ENCODE results near the gene MYO1B.

Gene MYO1B

DNA sequence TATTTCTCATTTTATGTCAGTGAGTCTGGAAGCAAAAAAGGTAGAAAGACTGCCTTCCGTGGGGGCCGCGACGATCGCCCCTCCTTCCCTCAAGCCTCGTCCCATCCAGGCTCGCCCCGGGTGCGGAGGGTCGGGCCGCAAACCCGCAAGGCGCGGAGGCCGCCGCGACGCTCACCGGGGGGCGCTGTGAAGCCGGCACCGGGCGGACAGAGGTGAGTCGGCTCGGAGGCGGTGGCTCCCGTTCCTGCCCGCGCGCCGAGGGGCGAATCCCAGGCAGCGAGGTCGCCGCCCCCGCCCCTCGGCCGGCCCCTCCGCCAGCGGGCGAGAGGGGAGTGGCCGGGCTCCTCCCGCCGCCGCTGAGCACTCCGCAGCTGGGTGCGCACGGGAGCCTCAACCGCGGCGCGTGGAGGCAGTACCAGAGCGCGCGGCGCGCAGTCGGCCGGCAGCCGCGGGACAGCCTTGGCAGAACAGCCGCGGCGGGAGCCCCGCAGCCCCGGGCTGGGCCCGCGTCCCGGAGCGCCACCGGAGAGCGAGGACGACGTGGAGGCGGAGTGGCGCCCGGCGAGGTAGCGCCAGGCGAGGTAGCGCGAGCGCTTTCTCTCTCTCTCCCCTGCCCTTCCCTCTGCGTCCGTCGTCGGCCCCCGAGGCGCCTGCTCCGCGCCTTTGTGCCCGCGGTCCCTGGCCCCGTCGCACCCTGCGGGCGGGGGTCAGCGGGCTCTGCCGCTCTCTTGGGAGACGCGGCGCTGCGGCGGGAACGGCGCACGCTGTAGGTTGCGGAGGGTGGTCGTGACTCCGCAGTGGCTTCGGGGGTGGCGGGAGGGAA is at the start of gene MYO1B:
MYO1B (plus strand) TSS at position 359 of the 823 bp plus-strand sequence. CDS start 31,492 bp downstream, outside the sequence.
- in situ Hi-C loops (cut with MboI; ENCODE audit: low sequenced_read_pairs) = no loop called here

DNA sequence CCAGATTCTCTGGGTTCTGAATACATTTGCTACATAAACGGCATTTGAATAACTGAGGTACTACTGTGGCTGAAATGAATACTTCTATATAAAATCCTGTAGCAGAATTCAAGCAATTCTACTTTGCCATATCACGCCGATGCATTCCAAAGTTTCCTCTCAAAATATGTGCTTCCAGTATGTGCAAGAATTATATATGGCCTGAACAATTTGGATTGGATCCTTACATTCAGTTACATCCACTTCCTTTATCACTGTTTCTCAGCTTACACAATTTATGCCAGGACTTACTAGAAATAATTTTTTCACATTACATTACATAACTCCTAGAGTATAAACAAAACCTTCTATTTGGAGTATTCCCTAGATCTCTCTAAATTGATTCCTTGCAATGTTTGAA is 48.1 kb upstream of the MYO1B start:
- in situ Hi-C loops (cut with MboI; ENCODE audit: low sequenced_read_pairs) = no loop called here

DNA sequence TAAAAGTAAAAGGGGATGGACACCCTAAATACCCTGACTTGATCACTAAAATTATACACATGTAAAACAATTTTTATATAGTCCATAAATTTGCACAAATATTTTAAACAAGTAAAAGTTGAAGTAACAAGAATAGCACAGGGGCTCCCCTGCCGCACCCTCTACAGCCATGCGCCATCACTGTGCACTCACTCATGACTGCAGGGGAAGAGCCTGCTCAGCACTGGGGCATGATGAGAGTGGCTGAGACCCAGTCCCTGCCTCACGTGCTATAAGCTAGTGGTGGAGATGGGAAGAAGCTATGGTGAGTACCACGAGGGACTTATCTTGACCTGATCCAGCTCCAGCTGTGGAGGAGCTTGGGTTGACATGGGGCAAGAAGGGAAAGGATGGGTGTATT is 46.9 kb upstream of the MYO1B start:
- in situ Hi-C loops (cut with MboI; ENCODE audit: low sequenced_read_pairs) = no loop called here

DNA sequence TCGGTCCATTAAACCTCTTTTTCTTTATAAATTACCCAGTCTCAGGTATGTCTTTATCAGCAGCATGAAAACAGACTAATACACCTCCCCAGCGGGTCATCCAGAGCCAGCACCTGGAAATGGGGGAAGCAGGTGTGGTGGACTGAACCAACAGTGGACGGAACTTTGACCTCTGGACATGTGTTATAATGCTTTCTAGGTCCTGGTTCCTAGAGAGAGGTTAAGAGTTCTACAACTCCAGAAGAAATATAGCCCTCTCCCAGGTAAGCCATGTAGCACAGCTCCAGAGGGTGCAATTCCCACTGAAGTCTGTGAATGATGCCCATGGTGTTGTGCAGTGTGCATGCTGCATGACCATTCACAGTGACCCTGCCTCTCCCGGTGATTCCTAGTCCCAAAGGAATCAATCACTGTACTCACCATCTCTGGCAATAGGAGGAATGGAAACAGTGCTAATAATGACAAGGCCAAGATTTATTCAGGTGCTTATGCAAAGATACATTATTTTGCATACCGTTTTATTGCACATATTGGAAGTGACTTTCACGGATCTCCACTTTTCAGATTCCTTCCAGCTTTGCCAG is 45.2 kb upstream of the MYO1B start:
- in situ Hi-C loops (cut with MboI; ENCODE audit: low sequenced_read_pairs) = no loop called here

DNA sequence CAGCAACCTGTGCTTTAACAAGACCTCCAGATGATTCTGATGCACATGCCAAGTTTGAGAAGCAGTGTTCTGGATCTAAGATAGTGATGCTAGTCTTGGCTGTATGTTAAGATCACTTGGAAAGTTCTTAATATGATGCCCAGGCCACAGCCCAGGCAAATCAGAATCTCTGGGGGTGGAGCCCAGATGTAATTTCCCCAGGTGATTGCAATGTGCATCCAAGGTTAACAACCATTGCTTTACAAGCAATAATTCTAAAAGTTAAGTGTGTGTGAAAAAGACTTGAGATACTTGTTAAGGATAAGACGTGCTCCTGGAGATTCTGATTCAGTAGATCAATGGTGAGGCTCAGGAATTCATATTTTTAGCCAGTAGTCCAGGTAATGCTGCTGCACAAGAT is 44.3 kb upstream of the MYO1B start:
- in situ Hi-C loops (cut with MboI; ENCODE audit: low sequenced_read_pairs) = no loop called here

DNA sequence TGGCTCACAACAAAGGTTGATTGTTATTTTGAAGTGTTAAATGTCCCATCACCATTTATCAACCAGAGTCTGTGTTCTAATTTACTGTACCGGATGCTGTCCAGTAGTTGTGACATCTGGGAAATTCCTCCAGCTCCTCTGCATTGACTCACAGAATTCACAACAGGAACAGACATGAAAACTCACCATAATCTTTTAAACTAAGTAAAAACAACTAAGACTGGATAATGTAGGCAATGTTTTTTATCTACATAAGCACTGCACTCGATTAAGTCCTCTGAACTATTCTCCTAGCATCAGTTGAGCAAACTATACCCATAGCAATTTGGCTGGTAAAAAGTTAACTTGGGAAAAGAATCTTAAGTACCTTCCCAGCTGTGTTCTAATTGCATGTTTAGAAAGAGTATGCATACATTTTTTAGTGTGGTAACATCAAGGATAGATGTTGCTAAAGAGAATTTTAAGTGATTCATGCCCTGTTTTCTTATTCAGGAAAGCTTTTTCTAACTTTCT is 42.9 kb upstream of the MYO1B start:
- in situ Hi-C loops (cut with MboI; ENCODE audit: low sequenced_read_pairs) = no loop called here

DNA sequence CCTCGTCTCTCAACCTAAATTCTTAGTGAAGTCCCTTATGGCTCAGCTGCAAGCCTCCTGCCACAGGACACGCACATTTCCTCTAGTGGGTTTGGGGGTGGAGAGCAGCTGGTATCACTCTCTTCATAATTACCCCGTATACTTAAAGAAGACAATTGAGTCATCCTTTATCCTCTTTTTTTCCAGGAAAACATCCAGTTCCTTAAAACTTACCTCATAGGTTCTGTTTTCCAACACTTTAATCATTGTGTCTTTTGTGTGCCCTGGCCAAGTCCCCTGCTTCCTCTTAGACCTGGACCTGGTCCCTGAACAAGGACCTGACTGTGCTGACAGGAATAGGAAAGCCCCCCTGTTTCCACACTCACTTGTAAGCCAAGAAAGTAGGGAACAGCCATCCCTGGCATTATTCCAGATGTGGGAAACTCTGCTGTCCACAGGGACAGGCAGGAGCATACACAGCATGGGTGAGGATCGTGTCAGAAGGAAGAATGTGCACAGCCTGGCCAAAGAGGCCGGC is 42.3 kb upstream of the MYO1B start:
- in situ Hi-C loops (cut with MboI; ENCODE audit: low sequenced_read_pairs) = no loop called here

DNA sequence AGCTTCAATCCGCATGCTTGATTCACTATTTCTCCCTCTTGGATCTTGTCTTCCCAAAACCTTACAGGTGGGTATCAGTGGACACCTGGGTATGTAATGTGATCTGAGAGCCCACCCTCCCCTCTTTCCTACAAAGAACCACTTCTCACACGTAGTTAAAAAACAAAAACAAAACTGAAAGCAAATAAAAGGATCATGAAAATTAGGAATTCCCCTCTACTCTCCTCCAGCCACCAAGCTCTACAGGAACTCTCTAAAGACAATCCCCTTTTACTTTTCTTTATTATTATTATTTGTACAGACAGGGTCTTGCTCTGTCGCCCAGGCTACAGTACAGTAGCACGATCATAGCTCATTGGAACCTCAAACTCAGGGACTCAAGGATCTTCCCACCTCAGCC is 40.8 kb upstream of the MYO1B start:
- in situ Hi-C loops (cut with MboI; ENCODE audit: low sequenced_read_pairs) = no loop called here

DNA sequence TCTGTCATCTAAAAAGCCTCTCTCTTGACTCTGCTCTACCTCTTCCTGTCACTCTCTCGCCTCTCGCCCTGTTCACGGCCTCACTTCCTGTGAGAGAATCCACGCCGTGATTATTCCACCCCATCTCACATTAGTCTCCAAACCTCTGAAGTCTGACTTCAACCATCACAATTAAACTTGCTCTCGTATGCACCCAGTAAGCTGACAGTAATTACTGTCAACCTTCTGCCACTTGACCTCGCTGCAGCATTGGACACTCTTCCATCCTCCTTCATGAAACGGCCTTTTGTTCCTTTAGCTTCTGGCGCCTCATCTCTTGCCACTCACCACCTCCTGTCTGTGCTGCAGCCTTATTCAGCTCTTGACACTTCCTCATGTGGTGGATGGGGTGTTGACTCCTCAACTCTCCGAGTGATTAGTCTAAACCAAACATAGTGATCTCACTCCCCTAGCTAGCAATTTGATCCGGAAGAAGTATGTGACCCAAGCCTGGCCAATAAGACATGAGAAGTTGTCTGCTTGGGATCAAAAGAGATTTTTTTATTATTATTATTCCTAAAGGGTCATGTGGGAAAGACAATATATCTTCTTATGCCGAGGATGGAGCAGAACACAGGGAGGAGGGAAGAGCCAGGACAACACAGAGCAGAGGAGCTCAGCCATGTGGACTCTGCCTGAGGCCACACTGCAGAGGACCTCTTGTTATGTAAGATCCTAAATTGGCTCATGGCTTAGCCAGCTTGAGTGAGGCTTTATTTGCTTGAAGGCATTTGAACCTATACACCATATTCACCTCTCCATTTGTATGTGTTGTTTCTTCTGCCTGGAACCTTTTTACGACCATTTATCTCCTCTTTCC is 38.4 kb upstream of the MYO1B start:
- in situ Hi-C loops (cut with MboI; ENCODE audit: low sequenced_read_pairs) = no loop called here

DNA sequence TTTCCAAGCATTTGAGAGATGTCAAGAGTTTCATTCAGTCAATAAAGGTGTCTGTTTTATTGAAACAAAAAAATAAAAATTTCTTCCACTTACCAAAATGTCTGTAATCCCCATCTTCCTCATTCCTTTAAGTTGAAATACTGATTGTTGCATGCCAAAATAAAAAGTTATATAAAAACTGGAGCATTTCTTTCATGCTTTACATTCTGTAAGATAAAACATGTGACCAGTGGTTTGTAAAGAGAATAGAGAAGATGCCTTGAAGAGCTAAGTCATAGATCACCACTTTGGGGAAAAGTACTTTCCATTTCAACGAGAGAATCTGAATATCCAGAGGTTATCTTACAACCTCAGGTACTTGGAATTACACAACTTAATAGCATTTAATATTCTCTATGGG is 35.9 kb upstream of the MYO1B start:
- in situ Hi-C loops (cut with MboI; ENCODE audit: low sequenced_read_pairs) = no loop called here

DNA sequence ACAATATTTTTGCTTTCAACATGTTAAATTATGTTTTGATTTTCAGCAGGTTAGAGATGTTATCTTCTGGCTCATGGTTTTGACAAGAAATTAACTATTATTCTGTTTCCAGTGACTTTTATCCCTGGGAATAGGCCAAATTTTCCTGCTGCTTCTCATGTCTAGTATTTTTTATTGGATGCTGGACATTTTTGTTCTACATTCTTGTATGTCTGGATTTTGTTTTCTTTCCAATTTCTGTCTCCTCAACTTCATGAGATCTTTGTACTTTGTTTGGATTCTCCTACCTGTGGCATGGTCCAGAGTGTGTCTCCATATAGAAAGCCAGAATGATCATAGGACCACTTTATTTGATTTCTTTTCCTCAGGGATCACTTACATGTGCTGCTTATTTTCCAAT is 33.1 kb upstream of the MYO1B start:
- in situ Hi-C loops (cut with MboI; ENCODE audit: low sequenced_read_pairs) = no loop called here

DNA sequence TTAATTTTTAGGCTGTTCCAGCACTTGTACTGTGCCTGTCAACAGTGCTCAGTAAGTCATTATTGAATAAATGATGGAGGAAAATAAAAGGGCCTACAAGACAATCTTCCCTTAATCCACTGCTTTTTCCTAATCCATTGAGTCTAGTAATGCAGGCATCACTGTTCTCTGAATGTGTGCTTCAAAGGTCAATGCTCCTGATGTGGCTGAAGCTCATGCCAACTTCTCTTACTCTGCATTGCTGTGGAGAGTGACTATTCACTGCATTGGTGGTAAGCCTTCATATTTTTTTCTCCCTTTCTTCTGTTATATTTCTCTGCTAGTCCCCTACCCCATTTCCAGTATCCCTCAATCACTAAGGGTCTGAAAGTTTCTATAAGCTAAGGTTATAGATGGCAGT is 31.9 kb upstream of the MYO1B start:
- in situ Hi-C loops (cut with MboI; ENCODE audit: low sequenced_read_pairs) = no loop called here

DNA sequence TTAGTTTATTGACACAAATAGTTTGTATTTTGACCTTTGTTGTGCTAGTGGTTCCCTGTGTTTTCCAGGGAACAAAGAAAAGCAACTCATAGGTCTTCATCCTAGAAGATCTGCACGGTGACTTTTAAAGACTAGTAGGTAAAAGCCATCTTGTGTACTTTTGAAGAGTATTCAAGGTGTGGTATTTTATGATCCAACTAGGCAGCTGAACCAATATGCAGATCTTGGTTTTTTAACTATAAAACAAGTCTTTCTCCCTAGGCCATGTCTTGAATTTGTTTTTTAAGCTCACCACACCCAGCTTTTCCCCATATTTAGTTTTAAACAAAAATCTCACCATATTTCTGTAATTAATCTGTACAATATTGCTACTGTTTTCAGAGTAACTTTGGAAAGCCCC is 30.0 kb upstream of the MYO1B start:
- in situ Hi-C loops (cut with MboI; ENCODE audit: low sequenced_read_pairs) = no loop called here

DNA sequence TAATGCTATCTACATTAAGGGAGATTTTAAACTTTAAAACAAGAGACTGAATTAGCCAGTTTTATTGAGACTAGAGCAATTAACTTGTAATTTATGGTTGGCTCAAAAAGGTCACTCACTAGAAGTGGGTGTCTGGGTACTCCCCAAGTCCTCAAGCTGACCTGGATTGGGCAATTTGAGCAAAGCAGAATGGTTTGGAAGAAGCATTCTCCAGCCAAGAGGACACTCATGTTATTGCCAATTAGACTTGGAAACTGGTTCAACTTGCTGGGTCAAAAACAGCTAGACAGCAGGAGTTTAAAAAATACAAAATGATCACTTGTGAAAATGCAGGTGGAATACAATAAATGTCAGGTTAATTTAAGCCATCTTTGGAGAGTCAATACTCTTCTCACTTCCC is 29.5 kb upstream of the MYO1B start:
- in situ Hi-C loops (cut with MboI; ENCODE audit: low sequenced_read_pairs) = no loop called here

DNA sequence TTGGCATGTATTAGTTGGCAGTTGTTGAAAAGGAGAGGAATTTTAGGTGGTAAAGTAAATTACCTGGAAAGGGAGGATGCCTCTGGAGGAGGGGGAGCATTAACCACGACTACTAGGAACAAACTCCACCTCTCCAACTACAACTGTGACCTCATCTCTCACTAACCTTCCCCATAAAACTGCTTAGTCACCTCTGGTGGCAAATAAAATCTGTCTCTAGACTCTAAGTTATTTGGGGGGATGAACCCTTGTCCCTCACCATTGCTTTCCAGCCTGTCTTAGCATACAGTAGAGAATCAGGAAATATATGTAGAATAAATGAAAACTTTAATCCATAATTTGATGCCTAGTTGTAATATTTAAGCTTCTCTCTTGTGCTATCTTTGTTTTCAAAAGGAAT is 27.6 kb upstream of the MYO1B start:
- in situ Hi-C loops (cut with MboI; ENCODE audit: low sequenced_read_pairs) = no loop called here

DNA sequence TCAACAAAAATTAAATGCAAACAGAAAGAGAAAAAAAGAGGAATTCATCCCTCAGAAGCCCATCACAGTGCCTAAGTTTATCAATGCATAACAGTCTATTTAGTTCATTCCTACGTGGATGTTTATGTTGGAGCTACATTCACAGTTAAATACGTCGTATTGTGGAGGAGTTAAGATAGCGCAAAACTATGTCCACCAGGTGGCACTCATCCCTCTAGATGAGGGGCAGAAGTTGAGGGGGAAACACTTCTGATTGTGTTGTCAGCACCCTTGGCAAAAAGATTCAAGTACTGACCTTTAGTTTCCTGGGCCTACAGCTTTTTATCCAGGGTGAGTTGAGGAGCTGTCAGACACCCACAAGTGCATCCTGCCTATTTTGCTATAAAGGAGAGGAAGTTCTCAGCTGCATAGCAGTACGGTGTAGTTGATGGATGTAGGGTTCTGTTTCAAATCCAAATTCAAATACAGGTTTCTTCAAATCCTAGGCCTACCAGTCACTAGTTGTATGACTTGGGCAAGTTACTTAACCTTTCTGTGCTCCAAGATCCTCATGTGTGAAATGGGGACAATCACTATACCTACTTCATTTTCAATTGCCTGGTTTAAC is 26.8 kb upstream of the MYO1B start:
- in situ Hi-C loops (cut with MboI; ENCODE audit: low sequenced_read_pairs) = no loop called here

DNA sequence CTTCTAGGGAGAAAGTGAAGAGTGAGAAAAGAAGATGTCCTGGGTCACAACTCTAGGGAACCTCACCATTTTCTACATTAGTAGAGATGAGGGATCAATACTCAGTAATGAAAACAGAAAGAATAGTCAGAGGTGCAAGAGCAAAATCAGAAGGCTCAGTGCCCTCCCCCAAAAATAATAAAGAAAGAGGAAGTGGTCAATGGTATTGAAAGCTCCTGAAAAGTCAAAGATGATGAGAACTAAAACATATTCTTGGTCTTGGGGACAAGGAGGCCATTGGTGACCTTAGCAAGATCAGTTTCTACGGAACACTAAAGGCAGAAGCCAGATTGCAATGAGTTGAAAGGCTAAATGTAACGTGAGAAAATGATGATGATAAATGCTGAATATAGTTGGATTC is 24.5 kb upstream of the MYO1B start:
- in situ Hi-C loops (cut with MboI; ENCODE audit: low sequenced_read_pairs) = no loop called here

DNA sequence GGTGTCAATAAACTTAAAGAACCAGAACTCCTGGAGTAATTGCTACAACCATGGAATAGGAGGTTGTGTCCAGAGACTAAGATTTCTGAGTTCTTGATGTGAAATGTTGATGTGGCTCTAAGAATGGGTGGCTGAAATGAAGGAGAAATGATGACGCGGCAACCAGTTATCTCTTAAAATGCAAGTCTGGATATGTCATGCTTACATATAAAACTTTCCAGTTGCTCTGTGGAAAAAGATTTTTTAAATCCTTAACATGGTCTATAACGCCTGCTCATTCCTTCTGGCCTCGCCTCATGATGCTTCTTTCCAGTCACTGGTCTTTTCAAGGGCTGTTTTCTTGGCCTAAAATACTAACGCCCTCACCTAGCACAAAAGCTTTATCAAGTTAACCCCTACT is 23.5 kb upstream of the MYO1B start:
- in situ Hi-C loops (cut with MboI; ENCODE audit: low sequenced_read_pairs) = no loop called here

DNA sequence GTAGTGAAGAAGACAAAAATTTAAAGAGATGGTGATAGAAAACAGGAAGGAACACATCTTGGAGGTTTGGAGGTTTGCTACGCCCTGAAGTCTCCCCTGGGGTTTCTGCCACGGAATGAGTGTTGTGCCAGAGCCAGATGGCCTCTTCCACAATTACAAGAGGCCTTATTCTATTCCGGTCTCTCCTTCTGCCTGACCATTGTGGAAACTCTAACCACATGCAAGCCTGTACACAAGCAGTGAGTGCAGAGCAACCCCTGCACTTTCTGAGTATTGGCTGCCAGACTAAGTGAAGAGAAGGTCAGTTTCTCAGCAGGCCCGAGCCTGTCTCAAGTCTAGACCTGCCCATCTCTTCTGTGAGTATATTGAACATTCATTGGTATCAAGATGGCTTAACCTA is 22.7 kb upstream of the MYO1B start:
- in situ Hi-C loops (cut with MboI; ENCODE audit: low sequenced_read_pairs) = no loop called here

DNA sequence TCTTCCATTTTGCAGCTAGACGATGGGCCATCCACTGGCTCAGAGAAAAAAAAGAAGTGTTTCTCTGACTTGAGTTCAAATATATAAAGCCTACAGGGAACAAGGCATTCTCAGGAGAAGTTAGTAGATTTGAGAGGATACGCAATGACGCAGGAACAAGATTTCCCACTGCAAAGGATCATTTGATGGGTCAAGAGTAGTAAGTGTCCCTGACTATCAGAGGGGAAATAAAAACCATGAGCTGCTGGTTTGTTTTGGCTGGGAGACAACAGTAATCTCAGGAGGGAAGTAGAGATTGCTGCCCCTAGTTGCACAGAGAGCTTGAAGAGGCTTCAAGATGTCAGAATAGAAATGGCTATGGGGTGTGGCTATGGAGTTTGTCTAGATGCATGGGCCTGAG is 22.3 kb upstream of the MYO1B start:
- in situ Hi-C loops (cut with MboI; ENCODE audit: low sequenced_read_pairs) = no loop called here

DNA sequence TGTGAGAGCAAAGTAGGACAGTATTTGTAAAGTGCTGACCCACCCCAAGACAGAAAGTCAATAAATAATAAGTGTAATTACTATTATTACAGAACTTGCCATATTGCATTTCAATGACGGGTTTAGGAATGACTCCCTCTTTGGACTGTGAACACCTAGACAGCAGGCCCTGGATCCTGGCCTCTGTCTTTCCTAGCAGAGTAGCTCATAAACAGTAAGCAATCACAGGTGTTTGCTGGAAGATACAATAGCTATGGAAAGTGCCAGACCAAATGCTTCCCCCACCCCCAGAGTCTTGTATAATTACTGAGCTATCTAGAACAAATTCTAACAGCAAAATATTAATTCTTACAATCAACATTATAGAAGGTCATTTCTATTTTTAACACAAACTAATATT is 20.1 kb upstream of the MYO1B start:
- in situ Hi-C loops (cut with MboI; ENCODE audit: low sequenced_read_pairs) = no loop called here
